ENCODE data around the gene PCDHA1.
"Not testable (repeated sequence)": the region's sequence is repeated elsewhere in the genome, so short reads cannot be mapped to it uniquely, and the experiment has no call there.

PCDHA1 gene

GRCh38 chr5:140828362-140828737, 42.4 kb downstream of the PCDHA1 start:
- no peak overlapping the region for H3K27ac ChIP-seq
- no peaks in the 10 kb centered on the region for H3K27me3 ChIP-seq
- H4K20me1 ChIP-seq: no peaks in the 10 kb centered on the region
- no peak for TF ChIP-seq Cebpa-rat (IDR thresholded peaks at IDR 0.05)
- H3K4me3 ChIP-seq: no peak overlapping the region
- no peak overlapping the region for H3K4me2 ChIP-seq
- H3K36me3 ChIP-seq: no peaks in the 10 kb centered on the region
- peaks cover 31 to 49% (median 38%) of the 10 kb centered on the region in 11 experiments for H3K9me3 ChIP-seq (replicated peaks in 1 of 11)
- H3K4me1 ChIP-seq: no peaks in the 10 kb centered on the region
- H3K9ac ChIP-seq: no peak overlapping the region

GRCh38 chr5:140829511-140830501, 43.9 kb downstream of the PCDHA1 start:
- H3K9ac ChIP-seq, H3K4me1 ChIP-seq, H3K27ac ChIP-seq, H3K36me3 ChIP-seq, H3K4me3 ChIP-seq, H4K20me1 ChIP-seq, H3K27me3 ChIP-seq, H3K4me2 ChIP-seq: not testable (repeated sequence)
- H3K9me3 ChIP-seq (replicated peaks in 1 of 11): peaks cover 29 to 43% (median 33%) of the 10 kb centered on the region in 11 experiments

- H3K9me3 ChIP-seq (replicated peaks in 1 of 11): peaks cover 33 to 39% (median 36%) of the 10 kb centered on the region in 11 experiments
- H4K20me1 ChIP-seq: no peaks in the 10 kb centered on the region
- no peak within 1 kb of the TSS for H3K4me3 ChIP-seq
- H3K9ac ChIP-seq: no peak within 1 kb of the TSS
- H3K36me3 ChIP-seq: no peaks in the 10 kb centered on the region
- no peak within 1 kb of the TSS for H3K27ac ChIP-seq
- no peak within 1 kb of the TSS; a peak in 1 of 22 replicates for H3K4me2 ChIP-seq
- H3K27me3 ChIP-seq: no peaks in the 10 kb centered on the region
- H3K4me1 ChIP-seq: no peaks in the 10 kb centered on the region
- no peak for TF ChIP-seq Cebpa-rat (IDR thresholded peaks at IDR 0.05)
Observed at GRCh38 chr5:140833993-140834392, 48.1 kb downstream of the PCDHA1 start, which contains the start of gene PCDHA7. TSS of gene PCDHA7 (plus strand) at chr5:140834269. CDS start at chr5:140834384, 115 bp downstream.

GRCh38 chr5:140834439-140835008, 48.6 kb downstream of the PCDHA1 start:
- H4K20me1 ChIP-seq, H3K9ac ChIP-seq, H3K27ac ChIP-seq, H3K27me3 ChIP-seq, H3K36me3 ChIP-seq, H3K4me1 ChIP-seq, H3K4me2 ChIP-seq, H3K4me3 ChIP-seq: not testable (repeated sequence)
- peaks cover 28 to 33% (median 31%) of the 10 kb centered on the region in 11 experiments for H3K9me3 ChIP-seq (replicated peaks in 1 of 11)

GRCh38 chr5:140835622-140836510, 49.9 kb downstream of the PCDHA1 start:
- Histone ChIP-seq H3K4me1 (no peaks in the 10 kb centered on the region), H3K9me3 (replicated peaks in 1 of 11) (peaks cover 20 to 24% (median 23%) of the 10 kb centered on the region in 11 experiments), H3K4me3 (no peak overlapping the region), H3K9ac (no peak overlapping the region), H4K20me1 (no peaks in the 10 kb centered on the region), H3K27me3 (no peaks in the 10 kb centered on the region), H3K4me2 (no peak overlapping the region), H3K36me3 (no peaks in the 10 kb centered on the region), H3K27ac (no peak overlapping the region)
- TF ChIP-seq Cebpa-rat (IDR thresholded peaks at IDR 0.05): no peak

GRCh38 chr5:140840978-140841962, 55.3 kb downstream of the PCDHA1 start, which contains the start of gene PCDHA8:
TSS of gene PCDHA8 (plus strand) at chr5:140841187. CDS start at chr5:140841322, 135 bp downstream.
- no peak for TF ChIP-seq Cebpa-rat (IDR thresholded peaks at IDR 0.05)
- Histone ChIP-seq H3K27ac (no peak within 1 kb of the TSS), H3K4me1 (no peaks in the 10 kb centered on the region), H4K20me1 (no peaks in the 10 kb centered on the region), H3K9me3 (replicated peaks in 1 of 11) (peaks cover 18 to 38% (median 27%) of the 10 kb centered on the region in 11 experiments), H3K4me2 (no peak within 1 kb of the TSS), H3K9ac (no peak within 1 kb of the TSS), H3K36me3 (no peaks in the 10 kb centered on the region), H3K27me3 (no peaks in the 10 kb centered on the region), H3K4me3 (no peak within 1 kb of the TSS)

GRCh38 chr5:140842798-140843733, 57.1 kb downstream of the PCDHA1 start:
- H3K27ac ChIP-seq: no peak overlapping the region
- no peaks in the 10 kb centered on the region for H3K27me3 ChIP-seq
- H3K4me2 ChIP-seq: no peak overlapping the region
- no peak overlapping the region for H3K9ac ChIP-seq
- H4K20me1 ChIP-seq: no peaks in the 10 kb centered on the region
- no peak for TF ChIP-seq Cebpa-rat (IDR thresholded peaks at IDR 0.05)
- no peak overlapping the region for H3K4me3 ChIP-seq
- no peaks in the 10 kb centered on the region for H3K4me1 ChIP-seq
- peaks cover 15 to 41% (median 26%) of the 10 kb centered on the region in 11 experiments for H3K9me3 ChIP-seq (replicated peaks in 1 of 11)
- no peaks in the 10 kb centered on the region for H3K36me3 ChIP-seq

GRCh38 chr5:140848139-140849102, 62.5 kb downstream of the PCDHA1 start, which contains the start of gene PCDHA9:
TSS of gene PCDHA9 (plus strand) at chr5:140848382. CDS start at chr5:140848496, 114 bp downstream.
- not testable (repeated sequence) for H3K4me3 ChIP-seq, H4K20me1 ChIP-seq, H3K4me1 ChIP-seq, H3K27ac ChIP-seq, H3K9ac ChIP-seq, H3K4me2 ChIP-seq, H3K36me3 ChIP-seq, H3K27me3 ChIP-seq
- peaks cover 24 to 47% (median 29%) of the 10 kb centered on the region in 11 experiments for H3K9me3 ChIP-seq (replicated peaks in 1 of 11)

- H3K4me1 ChIP-seq, H4K20me1 ChIP-seq, H3K4me2 ChIP-seq, H3K4me3 ChIP-seq, H3K9ac ChIP-seq, H3K36me3 ChIP-seq, H3K27ac ChIP-seq, H3K27me3 ChIP-seq: not testable (repeated sequence)
- peaks cover 21 to 40% (median 28%) of the 10 kb centered on the region in 11 experiments for H3K9me3 ChIP-seq (replicated peaks in 1 of 11)
Observed at GRCh38 chr5:140849831-140850634, 64.1 kb downstream of the PCDHA1 start.
